KOPT-K1 (cell line): Measurements from ENCODE around the gene SPAG16.

Experiments used
- H3K27ac ChIP-seq: fragments of 200-600 bp; sonication (generic); 2 replicates; pipeline ENCODE4 v1.5.1; 2016; ENCODE audit warnings: antibody characterized with exemption, mild to moderate bottlenecking, low read depth, low read length; ENCODE audit not compliant: poor library complexity, severe bottlenecking
- H3K36me3 ChIP-seq: fragments of 200-600 bp; sonication (generic); 2 replicates; pipeline ENCODE4 v1.5.1; 2017; ENCODE audit warnings: antibody characterized with exemption, mild to moderate bottlenecking, low read length, moderate library complexity; ENCODE audit not compliant: insufficient read depth
- H3K9me3 ChIP-seq: fragments of 200-600 bp; sonication (generic); 2 replicates; pipeline ENCODE4 v1.5.1; 2017; ENCODE audit warnings: antibody characterized with exemption, low read length, mild to moderate bottlenecking; ENCODE audit not compliant: insufficient read depth, poor library complexity, severe bottlenecking

The SPAG16 gene

GRCh38 chr2:213787869-213788268, 503.6 kb downstream of the SPAG16 start:
- Histone ChIP-seq H3K9me3 (no peaks in the 10 kb centered on the region), H3K27ac (no peak overlapping the region), H3K36me3 (no peaks in the 10 kb centered on the region)

DNA sequence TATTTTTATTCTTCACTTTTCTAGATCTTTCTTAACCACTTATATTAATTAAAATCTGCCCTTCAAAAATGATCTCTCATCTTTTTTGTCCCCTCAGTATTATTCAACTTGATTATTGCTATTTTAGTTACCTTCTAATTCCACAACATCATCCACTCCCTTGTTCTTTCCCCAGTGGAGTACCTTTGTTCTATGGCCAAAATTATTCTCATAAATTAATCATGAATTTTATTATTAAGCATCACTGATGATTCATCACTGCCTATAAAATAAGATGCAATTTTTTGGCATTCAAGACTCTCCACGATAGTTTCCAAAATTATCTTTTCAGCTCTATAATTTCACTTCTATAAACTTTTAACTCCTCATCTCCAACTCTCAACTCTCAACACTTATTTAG, 505.7 kb downstream of the SPAG16 start:
- no peak overlapping the region for H3K27ac ChIP-seq
- no peaks in the 10 kb centered on the region for H3K36me3 ChIP-seq
- H3K9me3 ChIP-seq: no peaks in the 10 kb centered on the region

GRCh38 chr2:213792045-213792444, 507.8 kb downstream of the SPAG16 start:
- Histone ChIP-seq H3K27ac (no peak overlapping the region), H3K9me3 (no peaks in the 10 kb centered on the region), H3K36me3 (no peaks in the 10 kb centered on the region)

DNA sequence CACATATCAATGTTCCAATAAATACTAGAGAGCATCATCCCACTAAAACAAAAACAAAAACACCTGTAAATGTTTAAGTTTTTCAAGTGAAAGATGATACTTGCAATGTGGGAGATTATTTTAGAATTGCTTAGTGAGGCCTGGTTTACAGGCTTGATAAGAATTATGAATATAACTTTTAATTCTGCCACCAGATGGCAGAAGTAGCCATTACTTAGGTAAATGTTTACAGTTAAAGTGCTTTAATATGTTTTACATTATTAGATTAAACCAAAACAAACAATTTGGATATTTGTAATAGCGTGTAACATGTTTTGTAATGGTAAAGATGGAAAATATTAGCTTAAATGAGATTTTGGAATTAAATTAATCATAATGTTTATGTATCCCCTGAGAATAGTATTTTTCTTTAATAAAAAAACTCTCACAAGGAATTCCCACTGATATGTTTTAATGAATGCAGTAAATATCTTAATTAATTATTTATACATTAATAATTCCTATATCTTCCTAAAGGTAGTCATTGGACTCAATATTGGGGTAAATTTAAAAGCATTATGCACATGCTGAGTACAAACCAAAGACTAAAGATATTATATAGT, 522.0 kb downstream of the SPAG16 start:
- Histone ChIP-seq H3K9me3 (no peaks in the 10 kb centered on the region), H3K27ac (no peak overlapping the region), H3K36me3 (no peaks in the 10 kb centered on the region)

DNA sequence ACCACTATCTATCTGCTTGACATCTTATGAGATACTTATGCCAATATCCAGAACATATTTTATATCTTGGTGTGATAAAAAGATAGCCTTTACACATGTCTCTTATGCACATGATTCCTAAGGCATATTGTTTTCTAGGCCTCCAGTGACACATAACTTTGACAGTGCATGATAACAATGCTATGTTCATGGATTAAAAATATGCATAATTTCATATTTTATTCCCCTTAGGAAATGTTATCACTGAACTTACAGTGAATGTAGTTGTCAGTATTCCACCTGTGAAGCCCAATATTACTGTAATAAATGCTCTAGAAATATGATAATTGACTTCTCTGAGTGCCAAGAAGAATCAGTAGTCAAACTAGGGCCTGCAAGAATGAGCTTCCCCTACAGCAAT, 532.3 kb downstream of the SPAG16 start:
- Histone ChIP-seq H3K36me3 (no peaks in the 10 kb centered on the region), H3K9me3 (no peaks in the 10 kb centered on the region), H3K27ac (no peak overlapping the region)

GRCh38 chr2:213818436-213818835, 534.2 kb downstream of the SPAG16 start:
- no peak overlapping the region for H3K27ac ChIP-seq
- H3K9me3 ChIP-seq: no peaks in the 10 kb centered on the region

GRCh38 chr2:213834331-213834730, 550.1 kb downstream of the SPAG16 start:
- Histone ChIP-seq H3K27ac (no peak overlapping the region), H3K9me3 (no peaks in the 10 kb centered on the region), H3K36me3 (no peaks in the 10 kb centered on the region)

More at GRCh38 chr2:213818436-213818835, 534.2 kb downstream of the SPAG16 start:
- H3K36me3 ChIP-seq: no peaks in the 10 kb centered on the region

DNA sequence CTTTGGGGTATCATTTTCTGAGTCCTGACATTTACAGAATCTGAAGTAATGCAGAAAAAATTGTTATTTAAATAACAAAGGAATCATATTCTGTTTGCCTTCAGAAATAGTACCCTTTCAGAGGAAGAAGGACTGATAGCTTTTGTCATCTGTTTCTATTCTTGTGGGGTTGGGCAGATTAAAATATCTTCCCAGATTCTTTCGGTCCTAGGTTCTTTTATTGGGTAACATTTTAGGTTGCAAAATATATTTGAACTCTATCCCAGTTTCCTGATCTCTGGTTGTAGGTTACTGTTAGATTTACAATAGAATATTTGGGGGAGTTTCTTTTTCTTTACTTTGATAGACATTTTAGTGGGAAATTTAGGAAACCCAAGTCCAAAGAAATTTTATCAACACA, 550.5 kb downstream of the SPAG16 start:
- H3K9me3 ChIP-seq: no peaks in the 10 kb centered on the region
- no peak overlapping the region for H3K27ac ChIP-seq
- H3K36me3 ChIP-seq: no peaks in the 10 kb centered on the region

DNA sequence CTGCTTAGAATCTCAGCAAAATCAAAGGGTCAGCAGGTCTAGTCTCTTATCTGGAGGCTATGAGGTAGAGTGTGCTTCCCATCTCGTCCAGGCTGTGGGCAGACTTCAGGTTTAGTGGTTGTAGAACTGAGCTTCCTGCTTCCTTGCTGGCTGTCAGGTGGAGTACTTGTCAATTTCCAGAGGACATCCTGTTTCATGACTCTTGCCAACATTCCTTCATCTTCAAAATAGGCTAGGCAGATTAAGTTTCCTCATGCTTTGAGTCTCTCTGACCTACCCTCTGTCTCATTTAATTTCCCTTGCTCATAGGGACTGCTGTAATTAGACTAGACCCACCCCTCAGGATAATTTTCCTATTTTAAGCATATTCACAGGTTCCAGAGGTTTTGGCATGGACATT, 562.6 kb downstream of the SPAG16 start:
- Histone ChIP-seq H3K27ac (no peak overlapping the region), H3K36me3 (no peaks in the 10 kb centered on the region), H3K9me3 (no peaks in the 10 kb centered on the region)

GRCh38 chr2:213847316-213847715, 563.1 kb downstream of the SPAG16 start:
- Histone ChIP-seq H3K9me3 (no peaks in the 10 kb centered on the region), H3K36me3 (no peaks in the 10 kb centered on the region), H3K27ac (no peak overlapping the region)

DNA sequence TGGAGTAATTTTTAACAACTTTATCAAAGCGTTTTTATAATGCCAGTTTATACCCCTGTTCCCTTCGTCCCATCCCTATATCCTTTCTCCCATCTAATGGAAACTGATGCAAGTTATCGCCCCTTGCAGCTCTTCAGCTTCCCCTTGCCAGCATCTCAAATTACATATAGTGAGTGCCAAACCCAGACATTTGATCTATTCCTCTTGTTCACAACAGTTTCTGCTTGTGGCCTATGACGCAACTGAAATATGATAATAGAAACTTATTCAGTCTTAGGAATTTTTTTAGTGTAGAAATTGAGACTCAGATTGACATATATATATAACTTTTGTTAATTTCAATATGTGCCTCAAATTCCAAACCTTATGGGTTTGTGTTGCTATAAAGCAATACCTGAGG, 564.4 kb downstream of the SPAG16 start:
- Histone ChIP-seq H3K9me3 (no peaks in the 10 kb centered on the region), H3K27ac (no peak overlapping the region), H3K36me3 (no peaks in the 10 kb centered on the region)

- Histone ChIP-seq H3K27ac (no peak overlapping the region), H3K9me3 (no peaks in the 10 kb centered on the region)
These were observed 577.4 kb downstream of the SPAG16 start for GRCh38 chr2:213861638-213862037.

GRCh38 chr2:213862407-213863076, 578.3 kb downstream of the SPAG16 start:
- Histone ChIP-seq H3K36me3 (no peaks in the 10 kb centered on the region), H3K9me3 (no peaks in the 10 kb centered on the region), H3K27ac (no peak overlapping the region)

More at GRCh38 chr2:213861638-213862037, 577.4 kb downstream of the SPAG16 start:
- no peaks in the 10 kb centered on the region for H3K36me3 ChIP-seq

GRCh38 chr2:213863541-213863940, 579.3 kb downstream of the SPAG16 start:
- Histone ChIP-seq H3K9me3 (no peaks in the 10 kb centered on the region), H3K36me3 (no peaks in the 10 kb centered on the region), H3K27ac (no peak overlapping the region)

- no peaks in the 10 kb centered on the region for H3K9me3 ChIP-seq
- no peak overlapping the region for H3K27ac ChIP-seq
- no peaks in the 10 kb centered on the region for H3K36me3 ChIP-seq
These were observed 584.3 kb downstream of the SPAG16 start for GRCh38 chr2:213868526-213868925.

- Histone ChIP-seq H3K9me3 (no peaks in the 10 kb centered on the region), H3K36me3 (no peaks in the 10 kb centered on the region), H3K27ac (no peak overlapping the region)
These were observed 601.2 kb downstream of the SPAG16 start for GRCh38 chr2:213885485-213885884.
